ENCODE measurements around the gene LIN7A. TPM values are rescaled to one million over a fixed set of nuclear protein-coding genes. Genes with fewer than 3 reads are reported as not detected.
A peak's percentile ranks its signal among the peaks of the same experiment; 100 is the strongest.

Gene LIN7A
- total RNA-seq, 1 donor from 2014 or later: 9.8 TPM

Small RNA genes within 50 kb of the gene (microRNA-seq; reads per million reads assigned to microRNA genes)
- gene MIR617 (not detected), gene MIR618 (4.9 reads per million, percentile 10 among the genes with 10 or more reads in this experiment)

Other genes starting within 250 kb of the LIN7A start
- gene MYF6, start 230.3 kb downstream of the LIN7A start, total RNA-seq: not detected
- not detected for gene MYF5, start 221.0 kb downstream of the LIN7A start, total RNA-seq
- 25.8 TPM for gene ACSS3, start 140.1 kb upstream of the LIN7A start, total RNA-seq

All from Right ventricle myocardium superior (tissue), 1 donor.